Vagina (tissue), 2 donors: ENCODE results near the gene RIPPLY3. TPM values are rescaled to one million over a fixed set of nuclear protein-coding genes. Genes with fewer than 3 reads are reported as not detected.
"Not testable (repeated sequence)": the region's sequence is repeated elsewhere in the genome, so short reads cannot be mapped to it uniquely, and the experiment has no call there.

ENCODE experiments used
- DNase-seq, 2 donors: peaks; one replicate each; pipeline ENCODE4 v3.0.0-alpha.2; 2017; ENCODE audit errors: extremely low spot score in 2 of 2
- H3K27ac ChIP-seq: fragments of 200-600 bp; sonication (generic); one replicate; pipeline ENCODE4 v1.5.1; 2019
- H3K27me3 ChIP-seq: fragments of 200-600 bp; sonication (generic); one replicate; pipeline ENCODE4 v1.5.1; 2019
- H3K36me3 ChIP-seq, 2 donors: fragments of 200-600 bp; sonication (generic); one replicate each; pipeline ENCODE4 v1.5.1; 2017 to 2019
- H3K4me1 ChIP-seq: fragments of 200-600 bp; sonication (generic); one replicate; pipeline ENCODE4 v1.5.1; 2019
- H3K4me3 ChIP-seq, 2 donors: fragments of 200-600 bp; sonication (generic); 1 replicate in 1 of 2; 2 replicates in 1 of 2; pipeline ENCODE4 v1.5.1; 2016 to 2019
- H3K9me3 ChIP-seq: fragments of 200-600 bp; sonication (generic); one replicate; pipeline ENCODE4 v1.5.1; 2019
- CTCF ChIP-seq, 3 experiments: fragments of 450-650 bp in 2 of 3; fragments of 200-600 bp in 1 of 3; sonication (generic) in 1 of 3; IDR thresholded peaks; one replicate each; pipeline ENCODE4 v1.5.1; 2017 to 2019; ENCODE audit warnings: antibody characterized with exemption in 3 of 3, mild to moderate bottlenecking in 2 of 3, moderate library complexity in 2 of 3
- POLR2A ChIP-seq, 2 donors: fragments of 450-650 bp; IDR thresholded peaks; one replicate each; pipeline ENCODE4 v1.6.1; 2017; ENCODE audit warnings: antibody characterized with exemption in 2 of 2, mild to moderate bottlenecking in 2 of 2, moderate library complexity in 2 of 2
- POLR2AphosphoS5 ChIP-seq, 2 donors: sonication (generic); formaldehyde crosslinking; IDR thresholded peaks; one replicate each; pipeline ENCODE4 v1.9.0; 2017; ENCODE audit warnings: antibody characterized with exemption in 2 of 2, mild to moderate bottlenecking in 2 of 2, low read depth in 1 of 2; ENCODE audit not compliant: insufficient read depth in 1 of 2
- intact Hi-C: fragments of 100-400 bp; cut with DNase I; formaldehyde crosslinking; loops from one replicate; pipeline ENCODE4 v1.15.1; 2023
- total RNA-seq: library from RNA; depleted of rRNA; stranded (reverse); fragments of >200 nt; gene quantifications from one replicate; pipeline ENCODE4 v1.2.3, GENCODE V29; 2016

Gene RIPPLY3
- total RNA-seq, 1 donor from 2014 or later, result not detected

GRCh38 chr21:36999131-36999898 is 7.2 kb upstream of the RIPPLY3 start:
- Histone ChIP-seq H3K27me3 (no peaks in the 10 kb centered on the region), H3K4me1 (no peaks in the 10 kb centered on the region), H3K36me3 (no peaks in the 10 kb centered on the region), H3K9me3 (no peaks in the 10 kb centered on the region), H3K27ac (no peak overlapping the region), H3K4me3 (no peak overlapping the region)
- TF ChIP-seq CTCF (IDR thresholded peaks at IDR 0.05), result no peak
- no peak for TF ChIP-seq POLR2A (IDR thresholded peaks at IDR 0.05)
- TF ChIP-seq POLR2AphosphoS5 (IDR thresholded peaks at IDR 0.05; ENCODE audit: insufficient read depth in 1 of 2, low read depth in 1 of 2), result no peak
- no peak for DNase-seq
- intact Hi-C loops, result no loop called here

GRCh38 chr21:37000381-37000780 is 6.1 kb upstream of the RIPPLY3 start:
- intact Hi-C loops, result no loop called here
- no peaks in the 10 kb centered on the region for H3K4me1 ChIP-seq
- H3K27ac ChIP-seq, result no peak overlapping the region
- no peaks in the 10 kb centered on the region for H3K27me3 ChIP-seq
- H3K9me3 ChIP-seq, result no peaks in the 10 kb centered on the region
- H3K36me3 ChIP-seq, result no peaks in the 10 kb centered on the region
- no peak overlapping the region for H3K4me3 ChIP-seq
- TF ChIP-seq POLR2AphosphoS5 (IDR thresholded peaks at IDR 0.05; ENCODE audit: insufficient read depth in 1 of 2, low read depth in 1 of 2), result no peak
- no peak for TF ChIP-seq CTCF (IDR thresholded peaks at IDR 0.05)
- no peak for TF ChIP-seq POLR2A (IDR thresholded peaks at IDR 0.05)
- DNase-seq, result no peak

GRCh38 chr21:37001441-37001840 is 5.1 kb upstream of the RIPPLY3 start:
- TF ChIP-seq CTCF (IDR thresholded peaks at IDR 0.05), result no peak
- no peak for TF ChIP-seq POLR2A (IDR thresholded peaks at IDR 0.05)
- TF ChIP-seq POLR2AphosphoS5 (IDR thresholded peaks at IDR 0.05; ENCODE audit: insufficient read depth in 1 of 2, low read depth in 1 of 2), result no peak
- Histone ChIP-seq H3K4me1 (peaks cover 7% of the 10 kb centered on the region), H3K9me3 (no peaks in the 10 kb centered on the region), H3K27me3 (no peaks in the 10 kb centered on the region), H3K27ac (no peak overlapping the region), H3K36me3 (no peaks in the 10 kb centered on the region), H3K4me3 (no peak overlapping the region)
- intact Hi-C loops, result no loop called here
- DNase-seq, result no peak

- DNase-seq, result not testable (repeated sequence)
These were observed 3.7 kb upstream of the RIPPLY3 start for GRCh38 chr21:37002851-37003250.

GRCh38 chr21:37003917-37004316 is 2.6 kb upstream of the RIPPLY3 start:
- DNase-seq, intact Hi-C loops: not testable (repeated sequence)

More at GRCh38 chr21:37002851-37003250, 3.7 kb upstream of the RIPPLY3 start:
- H3K36me3 ChIP-seq, intact Hi-C loops, H3K27me3 ChIP-seq, H3K4me1 ChIP-seq, H3K4me3 ChIP-seq, H3K9me3 ChIP-seq, H3K27ac ChIP-seq: not testable (repeated sequence)

More at GRCh38 chr21:37003917-37004316, 2.6 kb upstream of the RIPPLY3 start:
- H3K27ac ChIP-seq, H3K9me3 ChIP-seq, H3K36me3 ChIP-seq, H3K27me3 ChIP-seq, H3K4me3 ChIP-seq, H3K4me1 ChIP-seq: not testable (repeated sequence)
